Transverse colon (tissue), 4 donors: ENCODE data around the gene GLB1L2. TPM values are rescaled to one million over a fixed set of nuclear protein-coding genes. Genes with fewer than 3 reads are reported as not detected.
"Not testable (repeated sequence)": the region's sequence is repeated elsewhere in the genome, so short reads cannot be mapped to it uniquely, and the experiment has no call there.

Source experiments
- DNase-seq: peaks from one replicate; pipeline ENCODE4 v3.0.0-alpha.2; 2019
- H3K27ac ChIP-seq, 4 donors: fragments of 200-600 bp; sonication (generic); 2 replicates each; pipeline ENCODE4 v1.5.1; 2016 to 2018; ENCODE audit warnings: inconsistent platforms in 4 of 4
- H3K27me3 ChIP-seq: fragments of 200-600 bp; sonication (generic); 2 replicates; pipeline ENCODE4 v1.5.1; 2017; ENCODE audit warnings: inconsistent platforms
- H3K36me3 ChIP-seq, 4 donors: fragments of 200-600 bp; sonication (generic); 2 replicates each; pipeline ENCODE4 v1.5.1; 2017 to 2019; ENCODE audit warnings: inconsistent platforms in 4 of 4
- H3K4me1 ChIP-seq, 4 donors: fragments of 200-600 bp; sonication (generic); 2 replicates each; pipeline ENCODE4 v1.5.1; 2017 to 2020; ENCODE audit warnings: inconsistent platforms in 4 of 4
- H3K4me3 ChIP-seq, 4 donors: fragments of 200-600 bp; sonication (generic); 1 replicate in 1 of 4; 2 replicates in 3 of 4; pipeline versions ENCODE4 v1.5.1 to v1.6.1; 2017 to 2019; ENCODE audit warnings: inconsistent platforms in 4 of 4
- H3K9me3 ChIP-seq, 2 donors: fragments of 200-600 bp; sonication (generic); 2 replicates each; pipeline ENCODE4 v1.5.1; 2017 to 2019; ENCODE audit warnings: inconsistent platforms in 2 of 2
- EP300 ChIP-seq: sonication (generic); formaldehyde crosslinking; IDR thresholded peaks from one replicate; pipeline ENCODE4 v1.6.1; 2017; ENCODE audit warnings: antibody characterized with exemption, low read depth
- POLR2A ChIP-seq: fragments of 450-650 bp; IDR thresholded peaks from one replicate; pipeline ENCODE4 v1.6.1; 2016; ENCODE audit warnings: antibody characterized with exemption, mild to moderate bottlenecking, moderate library complexity
- POLR2AphosphoS5 ChIP-seq, 3 donors: sonication (generic); formaldehyde crosslinking; IDR thresholded peaks; one replicate each; pipeline ENCODE4 v1.6.1; 2016; ENCODE audit warnings: antibody characterized with exemption in 3 of 3
- WGBS, 2 donors: methylation state at CpG; one replicate each; pipeline ENCODE4 v1.1.5; 2018; ENCODE audit warnings: low coverage in 1 of 2; 5-methylcytosine and 5-hydroxymethylcytosine counted together
- in situ Hi-C, 4 donors: fragments of 200-750 bp; cut with MboI; loops; one replicate each; pipeline versions ENCODE4 v1.15.0 to v1.15.1; 2017; ENCODE audit warnings: low sequenced_read_pairs in 3 of 4, low pct_ligation_motif_present in 1 of 4, low pct_unique_long_range_greater_than_20kb in 1 of 4
- intact Hi-C: fragments of 100-400 bp; cut with DNase I; formaldehyde crosslinking; loops from one replicate; pipeline ENCODE4 v1.15.1; 2023; ENCODE audit warnings: low total_unique reads
- total RNA-seq, 4 donors: library from RNA; depleted of rRNA; stranded (reverse); fragments of >200 nt; gene quantifications; one replicate each; pipeline ENCODE4 v1.1.0, GENCODE V29; 2016
- TF ChIP-seq, protein P1 (sequence below), 5 experiments: fragments of 200-600 bp in 3 of 5; fragments of 450-650 bp in 2 of 5; sonication (generic) in 3 of 5; IDR thresholded peaks; 1 replicate in 2 of 5; 2 replicates in 3 of 5; pipeline ENCODE4 v1.5.1; 2016 to 2017; ENCODE audit warnings: antibody characterized with exemption in 5 of 5, inconsistent platforms in 3 of 5, mild to moderate bottlenecking in 2 of 5, moderate library complexity in 1 of 5

Gene GLB1L2, protein sequence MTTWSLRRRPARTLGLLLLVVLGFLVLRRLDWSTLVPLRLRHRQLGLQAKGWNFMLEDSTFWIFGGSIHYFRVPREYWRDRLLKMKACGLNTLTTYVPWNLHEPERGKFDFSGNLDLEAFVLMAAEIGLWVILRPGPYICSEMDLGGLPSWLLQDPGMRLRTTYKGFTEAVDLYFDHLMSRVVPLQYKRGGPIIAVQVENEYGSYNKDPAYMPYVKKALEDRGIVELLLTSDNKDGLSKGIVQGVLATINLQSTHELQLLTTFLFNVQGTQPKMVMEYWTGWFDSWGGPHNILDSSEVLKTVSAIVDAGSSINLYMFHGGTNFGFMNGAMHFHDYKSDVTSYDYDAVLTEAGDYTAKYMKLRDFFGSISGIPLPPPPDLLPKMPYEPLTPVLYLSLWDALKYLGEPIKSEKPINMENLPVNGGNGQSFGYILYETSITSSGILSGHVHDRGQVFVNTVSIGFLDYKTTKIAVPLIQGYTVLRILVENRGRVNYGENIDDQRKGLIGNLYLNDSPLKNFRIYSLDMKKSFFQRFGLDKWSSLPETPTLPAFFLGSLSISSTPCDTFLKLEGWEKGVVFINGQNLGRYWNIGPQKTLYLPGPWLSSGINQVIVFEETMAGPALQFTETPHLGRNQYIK
- total RNA-seq: 10 to 100 TPM; 26.2 to 39.5 (median 35.3) TPM

DNA sequence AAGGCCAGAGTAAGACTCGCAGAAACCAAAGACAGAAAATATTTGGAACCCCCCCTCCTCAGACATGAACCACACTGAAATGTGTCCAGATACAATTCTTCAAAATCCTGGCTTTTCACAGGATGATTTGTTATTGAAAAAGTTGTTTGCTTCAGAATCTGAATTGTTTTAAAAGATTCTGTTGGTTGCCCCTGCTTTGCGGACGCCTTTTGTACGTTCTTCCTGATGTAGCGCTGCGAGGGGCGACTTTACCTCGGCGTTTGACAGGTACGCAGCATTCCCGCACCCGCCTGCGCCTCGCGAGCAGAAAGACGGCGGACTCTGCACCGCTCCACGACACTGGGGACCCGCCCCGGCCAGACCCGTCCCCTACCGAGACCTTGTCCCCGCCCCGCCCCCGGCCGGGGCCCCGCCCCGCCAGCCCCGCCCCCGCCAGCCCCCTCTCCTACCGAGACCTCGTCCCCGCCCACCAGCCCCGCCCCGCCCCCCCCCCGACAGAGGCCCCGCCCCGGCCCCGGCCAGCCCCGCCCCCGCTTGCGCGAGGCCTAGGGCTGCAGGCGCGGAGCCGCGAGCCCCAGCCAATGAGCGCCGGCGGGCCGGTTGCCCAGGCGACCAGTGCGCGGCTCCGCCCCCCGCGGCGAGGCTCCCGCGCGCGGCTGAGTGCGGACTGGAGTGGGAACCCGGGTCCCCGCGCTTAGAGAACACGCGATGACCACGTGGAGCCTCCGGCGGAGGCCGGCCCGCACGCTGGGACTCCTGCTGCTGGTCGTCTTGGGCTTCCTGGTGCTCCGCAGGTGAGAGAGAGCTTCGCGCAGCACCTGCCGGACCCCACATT is at the start of gene GLB1L2:
GLB1L2 (plus strand) TSS at position 635 of the 835 bp plus-strand sequence; CDS start at position 709, 74 bp downstream.
- 0 to 1% methylated on average over 1 to 33 of the region's 80 CpGs for WGBS, 2 donors
- no peaks in the 10 kb centered on the region for H3K9me3 ChIP-seq
- peak within 1 kb of the TSS; percentile 66 to 81 (median 70) for H3K27ac ChIP-seq
- TF ChIP-seq POLR2A (no peak), POLR2AphosphoS5 (IDR thresholded peaks at IDR 0.05) (peak; percentile 46 to 74 (median 51)), EP300 (peak; percentile 5)
- TF ChIP-seq, protein P1, sequence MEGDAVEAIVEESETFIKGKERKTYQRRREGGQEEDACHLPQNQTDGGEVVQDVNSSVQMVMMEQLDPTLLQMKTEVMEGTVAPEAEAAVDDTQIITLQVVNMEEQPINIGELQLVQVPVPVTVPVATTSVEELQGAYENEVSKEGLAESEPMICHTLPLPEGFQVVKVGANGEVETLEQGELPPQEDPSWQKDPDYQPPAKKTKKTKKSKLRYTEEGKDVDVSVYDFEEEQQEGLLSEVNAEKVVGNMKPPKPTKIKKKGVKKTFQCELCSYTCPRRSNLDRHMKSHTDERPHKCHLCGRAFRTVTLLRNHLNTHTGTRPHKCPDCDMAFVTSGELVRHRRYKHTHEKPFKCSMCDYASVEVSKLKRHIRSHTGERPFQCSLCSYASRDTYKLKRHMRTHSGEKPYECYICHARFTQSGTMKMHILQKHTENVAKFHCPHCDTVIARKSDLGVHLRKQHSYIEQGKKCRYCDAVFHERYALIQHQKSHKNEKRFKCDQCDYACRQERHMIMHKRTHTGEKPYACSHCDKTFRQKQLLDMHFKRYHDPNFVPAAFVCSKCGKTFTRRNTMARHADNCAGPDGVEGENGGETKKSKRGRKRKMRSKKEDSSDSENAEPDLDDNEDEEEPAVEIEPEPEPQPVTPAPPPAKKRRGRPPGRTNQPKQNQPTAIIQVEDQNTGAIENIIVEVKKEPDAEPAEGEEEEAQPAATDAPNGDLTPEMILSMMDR (IDR thresholded peaks at IDR 0.05): no peak
- H3K27me3 ChIP-seq: peaks cover 6% of the 10 kb centered on the region
- DNase-seq: peak; percentile 90
- peak within 1 kb of the TSS; percentile 60 to 81 (median 68) for H3K4me3 ChIP-seq
- in situ Hi-C loops (no loop called here), intact Hi-C loops (no loop called here)
- H3K4me1 ChIP-seq: peaks cover 9 to 25% (median 20%) of the 10 kb centered on the region in 4 donors
- no peaks in the 10 kb centered on the region for H3K36me3 ChIP-seq

DNA sequence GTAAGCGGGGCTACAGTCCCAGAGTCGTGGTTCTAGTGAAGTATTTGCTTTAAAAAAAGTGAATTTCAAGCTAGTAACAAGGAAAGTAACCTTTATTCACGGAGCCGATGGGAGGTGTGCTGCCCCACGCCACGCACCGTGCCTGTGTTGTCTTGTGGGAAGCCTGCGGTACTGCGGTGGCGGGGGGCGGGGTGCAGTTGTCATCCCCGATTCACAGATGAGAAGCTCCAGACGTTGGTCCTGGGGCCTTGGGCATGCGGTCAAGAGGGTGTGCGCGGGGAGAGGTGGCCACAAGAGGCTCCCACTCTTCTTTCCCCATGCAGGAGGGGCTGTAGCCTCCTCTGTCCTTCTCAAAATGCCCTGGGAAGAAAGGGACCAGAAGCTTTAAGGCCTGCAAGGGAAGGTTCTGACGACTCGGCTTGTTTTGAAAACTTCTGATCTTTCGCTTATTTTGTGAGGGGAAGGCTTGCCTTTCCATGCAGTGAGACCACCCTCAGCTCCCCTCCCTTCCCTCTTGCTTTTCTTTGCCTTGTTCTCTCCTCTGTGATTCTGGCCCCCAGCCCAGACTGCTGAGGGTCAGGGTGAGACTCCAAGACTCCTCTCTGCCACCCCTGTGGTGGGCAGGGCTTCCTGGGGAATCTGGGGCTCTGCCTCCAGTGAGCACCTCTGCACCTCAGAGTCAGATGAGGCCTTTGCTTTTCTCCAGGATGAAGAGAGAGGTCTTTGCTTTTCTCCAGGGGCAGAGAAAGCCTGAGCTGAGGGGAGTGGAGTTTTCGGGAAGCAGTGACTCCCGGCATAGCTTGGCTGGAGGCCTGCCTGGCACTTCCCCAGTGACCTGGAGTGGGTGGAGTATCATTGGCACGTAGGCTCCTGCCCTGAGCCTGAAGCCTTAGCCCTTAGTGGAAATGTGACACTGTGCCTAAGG is 49.4 kb upstream of the GLB1L2 start:
- intact Hi-C loops: no loop called here
- WGBS, 2 donors: 80 to 90% methylated on average over 2 to 22 of the region's 22 CpGs
- Histone ChIP-seq H3K4me3 (no peak overlapping the region), H3K27me3 (peaks cover 44% of the 10 kb centered on the region), H3K36me3 (no peaks in the 10 kb centered on the region), H3K27ac (no peak overlapping the region), H3K4me1 (no peaks in the 10 kb centered on the region), H3K9me3 (no peaks in the 10 kb centered on the region)
- TF ChIP-seq, protein P1 (IDR thresholded peaks at IDR 0.05): no peak
- no peak for TF ChIP-seq POLR2AphosphoS5 (IDR thresholded peaks at IDR 0.05)
- TF ChIP-seq EP300: no peak
- TF ChIP-seq POLR2A: no peak
- no peak for DNase-seq
- in situ Hi-C loops: no loop called here

DNA sequence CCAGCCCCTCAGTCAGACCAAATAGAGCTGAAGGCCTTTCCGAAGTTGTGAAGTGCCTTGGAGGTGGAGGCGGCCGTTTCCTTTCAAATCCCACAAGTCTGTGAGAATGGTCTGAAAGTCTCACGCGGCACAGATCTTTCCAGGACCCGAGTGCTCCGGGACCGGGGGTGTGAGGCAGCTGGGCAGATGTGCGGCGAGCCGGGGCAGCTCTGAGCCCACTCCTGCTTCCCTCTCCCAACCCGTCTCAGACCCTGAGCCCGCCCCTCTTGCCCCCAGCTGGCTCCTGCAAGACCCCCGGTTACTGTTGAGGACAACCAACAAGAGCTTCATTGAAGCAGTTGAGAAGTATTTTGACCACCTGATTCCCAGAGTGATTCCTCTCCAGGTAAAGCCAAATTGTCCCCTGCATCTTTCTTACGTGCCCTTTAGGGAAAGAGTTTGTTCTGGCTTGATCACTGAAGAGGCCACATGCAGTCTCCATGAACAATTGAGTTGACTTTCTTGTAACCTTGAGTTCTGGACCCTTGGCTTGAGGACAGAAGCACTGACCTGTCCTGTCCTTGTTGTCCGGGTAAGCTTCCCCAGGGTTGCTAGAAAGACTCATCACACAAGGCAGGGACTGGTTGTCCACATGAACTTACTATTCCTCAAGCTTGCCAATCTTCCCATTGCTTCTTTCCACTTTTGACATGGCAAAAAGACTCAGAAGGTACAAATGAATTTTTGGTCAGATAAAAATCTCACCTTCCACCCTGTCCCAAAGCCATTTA is 48.1 kb upstream of the GLB1L2 start:
- H3K4me1 ChIP-seq: no peaks in the 10 kb centered on the region
- 63 to 86% methylated on average over 3 to 16 of the region's 16 CpGs for WGBS, 2 donors
- intact Hi-C loops (no loop called here), in situ Hi-C loops (no loop called here)
- H3K27me3 ChIP-seq: peaks cover 31% of the 10 kb centered on the region
- DNase-seq: no peak
- no peak overlapping the region for H3K4me3 ChIP-seq
- TF ChIP-seq EP300 (no peak), POLR2A (no peak), POLR2AphosphoS5 (IDR thresholded peaks at IDR 0.05) (no peak)
- TF ChIP-seq, protein P1 (IDR thresholded peaks at IDR 0.05): no peak
- no peak overlapping the region for H3K27ac ChIP-seq
- no peaks in the 10 kb centered on the region for H3K36me3 ChIP-seq
- H3K9me3 ChIP-seq: no peaks in the 10 kb centered on the region

DNA sequence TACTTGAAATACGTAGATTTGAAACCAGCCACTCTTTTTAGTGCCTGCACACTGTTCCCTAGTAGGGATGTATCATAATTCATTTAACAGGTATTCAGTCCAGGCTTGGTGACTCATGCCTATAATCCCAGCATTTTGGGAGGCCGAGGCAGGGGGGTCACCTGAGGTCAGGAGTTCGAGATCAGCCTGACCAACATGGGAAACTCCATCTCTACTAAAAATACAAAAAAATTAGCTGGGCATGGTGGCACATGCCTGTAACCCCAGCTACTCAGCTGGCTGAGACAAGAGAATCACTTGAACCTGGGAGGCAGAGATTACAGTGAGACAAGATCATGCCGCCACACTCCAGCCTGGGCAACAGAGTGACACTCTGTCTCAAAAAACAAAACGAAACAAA is 47.4 kb upstream of the GLB1L2 start:
- H3K4me3 ChIP-seq, intact Hi-C loops, H3K27ac ChIP-seq, H3K9me3 ChIP-seq, in situ Hi-C loops, DNase-seq, H3K4me1 ChIP-seq, H3K36me3 ChIP-seq: not testable (repeated sequence)
- WGBS, 2 donors: 84 to 90% methylated on average over 5 of the region's 5 CpGs
- H3K27me3 ChIP-seq: peaks cover 24% of the 10 kb centered on the region
